OCI-LY1 (cell line): ENCODE results near the gene KCNJ4.

ENCODE experiments used
- CTCF ChIP-seq: fragments of 200-600 bp; sonication (generic), shearing (Covaris generic); IDR thresholded peaks from 2 replicates; pipeline ENCODE4 v1.5.1; 2017; ENCODE audit warnings: mild to moderate bottlenecking, antibody characterized with exemption, low read length, moderate library complexity, mixed read lengths
- EZH2 ChIP-seq: fragments of 200-600 bp; sonication (generic), shearing (Covaris generic); IDR thresholded peaks from 2 replicates; pipeline ENCODE4 v1.8.0; 2017; ENCODE audit warnings: borderline replicate concordance, mixed run types, mild to moderate bottlenecking, antibody characterized with exemption, low read length, moderate library complexity, mixed read lengths

GRCh38 chr22:38446018-38446601 is 8.9 kb downstream of the KCNJ4 start:
- TF ChIP-seq CTCF (no peak), EZH2 (no peak)
